T-helper 1 cell (primary cell): ENCODE measurements around the gene KCP.

Experiments
- DNase-seq, 5 donors: peaks; one replicate each; pipeline ENCODE4 v3.0.0-alpha.2; 2012 to 2020

Gene KCP

DNA sequence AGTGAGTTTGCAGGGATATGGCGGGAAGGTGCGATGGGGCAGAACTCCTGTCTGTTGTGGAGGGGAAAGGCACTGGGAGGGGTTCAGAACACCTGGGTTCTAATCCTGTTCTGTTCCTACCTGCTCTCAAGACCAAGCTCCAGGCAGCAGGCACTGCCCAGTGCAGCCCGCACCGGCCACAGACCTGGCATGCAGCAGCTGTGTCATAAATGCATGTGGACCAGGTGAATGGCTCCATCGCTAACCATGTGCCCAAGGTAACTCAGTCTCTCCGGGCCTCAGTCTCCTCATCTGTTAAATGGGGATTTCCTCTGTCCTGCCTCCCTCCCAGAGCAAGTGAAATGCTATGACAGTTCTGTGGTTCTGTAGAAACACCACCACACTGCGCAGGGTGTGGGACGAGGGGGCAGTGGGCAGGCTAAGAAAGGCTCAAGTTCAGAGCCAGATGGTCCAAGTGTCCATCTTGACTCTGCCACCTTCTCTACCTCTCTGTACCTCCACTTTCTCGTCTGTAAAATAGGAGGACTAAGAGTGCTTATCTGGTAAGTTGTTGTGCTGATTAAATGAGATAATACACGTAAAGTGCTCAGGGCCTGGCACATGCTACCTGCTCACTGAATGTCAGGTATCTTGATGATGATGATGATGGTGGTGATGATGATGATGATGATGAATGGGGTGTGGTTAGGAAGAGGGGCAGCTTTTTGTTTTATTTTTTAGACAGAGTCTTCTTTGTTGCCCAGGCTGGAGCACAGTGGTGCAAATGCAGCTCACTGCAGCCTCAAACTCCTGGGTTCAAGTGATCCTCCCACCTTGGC, 24.9 kb downstream of the KCP start:
- no peak for DNase-seq

- no peak for DNase-seq
These were observed 25.7 kb downstream of the KCP start for GRCh38 chr7:128884561-128885369.

DNA sequence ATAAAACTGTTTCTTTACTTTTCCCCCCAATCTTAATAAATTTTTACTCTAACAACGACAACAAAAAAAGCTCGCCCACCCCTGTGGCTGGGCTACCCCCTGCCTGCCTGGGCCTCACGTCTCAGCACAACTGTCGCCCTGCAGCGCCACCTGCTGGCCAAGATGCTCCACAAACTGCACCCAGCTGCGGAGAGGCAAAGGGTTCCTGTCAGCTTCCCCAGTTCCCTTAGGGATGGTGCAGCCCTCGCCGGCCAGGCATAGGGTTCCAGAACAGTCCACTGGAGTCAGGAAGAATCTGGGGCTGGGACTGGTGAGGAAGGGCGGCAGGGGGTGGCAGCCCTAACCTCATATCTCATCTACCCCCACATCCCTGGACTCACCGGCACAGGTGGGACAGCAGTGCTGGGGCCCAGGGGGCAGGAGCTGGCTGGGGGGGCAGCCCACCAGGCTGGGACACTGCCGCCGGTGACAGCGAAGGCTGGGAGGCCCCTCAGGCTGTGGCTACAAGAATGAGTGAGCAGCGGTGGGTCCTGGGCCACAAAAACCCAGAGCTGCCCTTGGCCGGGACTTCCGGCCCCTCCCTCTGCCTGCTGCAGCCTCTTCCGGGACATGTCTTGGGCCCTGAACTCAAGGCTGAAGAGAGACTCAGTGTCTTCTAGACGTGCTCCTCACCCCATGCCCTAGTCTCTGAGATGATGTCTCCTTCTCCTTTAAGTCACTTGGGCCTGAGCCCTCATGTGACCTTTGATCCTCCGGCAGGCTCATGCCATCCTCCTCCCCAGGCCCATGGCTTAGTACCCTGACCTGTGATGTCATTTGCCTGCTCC, 26.7 kb downstream of the KCP start:
- DNase-seq = peak; percentile 59 to 82 (median 71)

DNA sequence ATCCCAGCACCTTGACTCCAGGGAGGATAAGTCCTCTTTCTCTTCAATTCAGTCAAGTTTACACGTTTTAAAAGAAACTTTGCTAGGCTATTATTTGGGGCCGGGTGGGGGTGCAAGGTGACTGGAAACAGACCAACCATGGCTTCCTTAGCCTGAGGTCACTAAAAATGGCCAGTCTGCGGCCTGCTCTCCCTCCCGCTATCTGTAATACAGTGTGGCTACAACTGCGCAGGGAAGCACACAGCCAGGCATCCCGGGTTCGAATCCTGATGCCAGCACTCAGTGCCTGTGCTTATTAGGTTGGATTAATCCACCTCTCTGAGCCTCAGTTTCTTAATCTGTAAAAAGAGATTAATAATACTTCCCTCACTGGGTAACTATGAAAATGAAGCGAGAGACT, 28.4 kb downstream of the KCP start:
- no peak for DNase-seq

DNA sequence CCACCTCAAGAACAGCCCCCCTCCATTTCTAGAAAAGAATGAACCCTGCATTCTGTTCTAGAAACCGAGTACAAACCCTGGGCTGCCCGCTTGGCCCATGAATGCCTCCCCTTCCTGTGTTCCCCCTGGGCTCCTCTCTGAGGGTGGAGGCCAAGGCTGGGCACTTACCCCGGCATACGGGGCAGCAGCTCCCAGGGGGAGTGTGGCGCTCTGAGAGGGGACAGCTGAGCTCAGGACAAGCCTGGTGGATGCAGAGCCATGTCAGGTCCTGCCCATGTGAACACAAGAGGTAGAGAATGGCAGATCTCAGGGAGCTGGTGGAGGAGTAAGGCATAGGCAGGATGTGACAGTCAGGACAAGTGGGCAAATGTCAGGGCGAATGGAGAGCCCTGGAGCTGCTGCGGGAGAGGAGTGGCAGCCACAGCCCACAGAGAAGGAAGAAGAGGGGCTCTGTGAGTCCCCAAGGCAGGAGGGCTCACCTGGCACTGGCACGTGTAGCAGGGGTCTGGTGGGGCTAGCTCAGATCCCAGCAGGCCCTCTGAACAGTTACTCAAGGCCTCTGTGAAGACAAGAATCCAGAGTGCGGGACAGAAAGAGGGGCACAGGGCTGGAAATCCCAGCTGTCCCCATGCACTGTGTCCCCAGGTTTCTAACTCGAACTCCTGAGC, 28.9 kb downstream of the KCP start:
- DNase-seq = no peak

DNA sequence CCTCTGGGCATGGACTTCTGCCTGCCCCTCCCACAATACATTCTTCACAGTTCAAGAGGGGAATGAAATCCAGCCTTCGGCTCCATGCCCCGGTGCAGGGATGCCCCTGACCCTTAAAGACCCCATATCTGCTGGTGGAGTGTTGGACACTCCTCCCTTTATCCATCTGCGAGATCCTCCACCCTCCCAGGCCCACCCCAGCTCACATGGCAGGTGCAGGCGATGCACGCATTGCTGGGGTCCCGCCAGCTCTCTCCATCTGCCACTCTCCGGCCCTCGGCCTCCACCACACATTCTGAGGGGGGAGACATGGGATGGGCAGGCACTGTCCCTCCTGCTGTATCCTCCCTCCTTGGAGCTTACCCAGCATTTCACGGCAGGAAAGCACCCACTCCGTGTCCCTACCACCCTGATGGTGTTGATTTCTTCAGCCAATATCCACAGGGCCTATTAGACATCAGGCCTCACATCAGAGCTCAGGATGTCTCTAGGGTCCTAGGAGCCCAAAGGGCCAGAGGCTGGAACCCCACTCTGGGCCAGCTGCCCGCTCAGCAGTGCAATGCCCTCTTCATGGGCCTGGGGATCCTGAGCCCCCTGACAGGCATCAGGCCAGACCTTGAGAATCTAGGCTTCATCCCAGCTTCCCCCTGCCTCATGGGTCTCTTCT, 29.6 kb downstream of the KCP start:
- DNase-seq = no peak

DNA sequence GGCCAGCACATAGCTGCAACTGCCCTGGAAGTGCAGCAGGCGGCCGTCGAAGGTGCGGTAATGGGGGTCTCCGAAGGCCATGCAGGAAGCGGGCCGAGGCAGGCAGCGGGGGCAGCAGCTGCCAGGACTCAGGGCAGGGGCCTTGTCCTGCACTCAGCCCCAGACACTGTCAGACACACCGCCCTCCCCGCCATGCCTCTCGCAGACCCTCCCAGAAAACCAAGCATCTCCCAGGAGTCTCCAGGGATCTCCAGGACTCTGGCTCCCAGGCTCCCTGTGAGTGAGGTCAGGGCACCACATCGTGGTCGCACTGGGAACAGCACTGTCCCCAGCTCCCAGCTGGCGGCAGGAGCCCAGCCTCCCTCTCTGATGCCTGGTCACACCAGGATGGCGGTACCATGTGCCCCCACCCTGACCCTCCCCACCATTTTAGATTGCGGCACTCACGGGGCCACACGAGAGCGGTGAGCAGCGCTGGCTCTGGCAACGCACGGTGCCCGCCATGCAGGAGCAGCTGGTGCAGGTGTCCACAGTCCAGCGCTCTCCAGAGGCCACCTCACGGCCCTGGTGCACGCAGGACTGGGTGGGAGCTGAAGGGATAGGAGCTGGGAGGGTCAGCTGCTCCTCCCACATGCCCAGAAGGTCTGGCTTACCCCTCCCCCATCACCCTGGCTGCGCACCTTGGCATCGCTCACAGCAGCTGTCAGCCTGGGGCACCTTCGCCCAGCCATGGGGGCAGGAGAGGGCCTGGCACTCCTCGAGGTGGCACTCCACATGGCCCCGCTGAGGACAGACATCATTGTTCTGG, 30.4 kb downstream of the KCP start:
- DNase-seq = no peak

GRCh38 chr7:128879461-128879938, 31.0 kb downstream of the KCP start:
- no peak for DNase-seq

- no peak for DNase-seq
These were observed 32.0 kb downstream of the KCP start for GRCh38 chr7:128878226-128879105.

- no peak for DNase-seq
These were observed 32.8 kb downstream of the KCP start for GRCh38 chr7:128877756-128878120.

- DNase-seq = no peak
These were observed 33.3 kb downstream of the KCP start for GRCh38 chr7:128876978-128877755.

DNA sequence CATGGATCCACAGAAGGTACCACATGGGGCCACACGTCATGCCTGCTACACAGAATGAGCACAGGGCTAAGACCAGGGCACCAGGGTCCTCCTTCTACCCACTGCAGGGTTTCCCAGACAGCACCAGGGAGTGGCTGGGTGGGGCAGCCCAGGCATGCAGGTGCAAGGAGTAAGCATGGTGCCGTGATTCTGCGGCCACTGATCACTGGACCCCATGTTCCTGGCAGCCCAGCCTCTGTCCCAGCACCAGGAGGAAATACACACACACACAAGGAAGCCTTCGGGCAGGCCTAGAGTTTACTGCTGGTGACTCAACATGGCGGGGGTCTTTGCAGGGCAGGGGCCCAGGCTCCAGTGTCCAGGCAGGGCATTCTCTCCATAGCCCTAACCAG, 33.9 kb downstream of the KCP start:
- no peak for DNase-seq

DNA sequence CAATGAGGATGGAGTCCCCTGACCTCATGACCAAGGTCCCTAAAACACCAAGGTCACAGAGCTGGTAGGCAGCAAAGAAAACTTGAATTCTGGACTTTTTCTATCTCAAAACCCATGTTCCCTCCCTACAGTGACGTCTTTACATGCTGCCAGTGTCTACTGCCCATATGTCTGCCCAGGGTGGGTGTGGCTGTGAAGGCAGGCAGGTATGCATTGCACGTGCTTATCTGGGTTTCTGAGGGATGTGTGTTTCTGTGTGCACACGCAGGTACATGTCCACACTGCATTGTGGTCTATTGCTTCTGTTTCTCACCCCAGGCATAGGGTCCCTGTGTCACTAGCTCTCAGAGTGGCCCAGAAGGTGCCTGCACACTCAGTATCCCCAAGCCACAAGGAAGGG, 34.4 kb downstream of the KCP start:
- no peak for DNase-seq

- DNase-seq = no peak
These were observed 35.0 kb downstream of the KCP start for GRCh38 chr7:128875523-128875948.

- no peak for DNase-seq
These were observed 36.1 kb downstream of the KCP start for GRCh38 chr7:128874140-128875031.

DNA sequence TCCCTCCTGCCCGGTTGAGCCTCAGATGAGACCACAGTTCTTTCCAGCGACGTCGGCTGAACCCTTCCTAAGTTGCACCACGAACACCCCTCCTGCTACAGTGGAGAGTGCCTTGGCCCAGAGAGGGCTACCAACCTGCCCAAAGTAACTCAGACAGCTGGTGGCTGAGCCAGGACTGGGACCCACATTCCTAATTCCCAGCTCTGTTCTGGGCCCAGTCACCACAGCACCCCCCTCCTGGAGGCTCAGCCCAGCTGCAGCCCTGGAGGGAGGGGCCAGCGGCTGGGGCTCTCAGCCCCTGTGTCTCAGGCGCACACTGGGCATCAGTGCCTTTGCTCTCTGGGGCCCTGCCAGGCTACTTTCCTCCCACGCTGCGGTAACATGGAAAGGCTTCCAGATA, 37.3 kb downstream of the KCP start:
- no peak for DNase-seq

GRCh38 chr7:128872394-128872824, 38.1 kb downstream of the KCP start:
- DNase-seq = no peak

- DNase-seq = no peak
These were observed 39.5 kb downstream of the KCP start for GRCh38 chr7:128871050-128871449.
